Nephron progenitor cell (in vitro differentiated cells): ENCODE data around the gene MGAT5B.

ENCODE experiments used
- DNase-seq: peaks from one replicate; pipeline ENCODE4 v3.0.0; 2021
- H3K27ac Mint-ChIP-seq: 2 replicates; pipeline ENCODE4 v1.8.0; 2021; ENCODE audit warnings: mild to moderate bottlenecking, moderate library complexity, mixed read lengths
- H3K27me3 Mint-ChIP-seq: 2 replicates; pipeline ENCODE4 v1.8.0; 2021; ENCODE audit warnings: mild to moderate bottlenecking, low read depth, mixed read lengths; ENCODE audit not compliant: poor library complexity
- H3K36me3 Mint-ChIP-seq: 2 replicates; pipeline ENCODE4 v1.8.0; 2021; ENCODE audit warnings: low read depth, mixed read lengths
- H3K4me1 Mint-ChIP-seq: 2 replicates; pipeline ENCODE4 v1.8.0; 2021; ENCODE audit warnings: mixed read lengths
- H3K4me3 Mint-ChIP-seq: 2 replicates; pipeline ENCODE4 v1.8.0; 2021; ENCODE audit warnings: mild to moderate bottlenecking, moderate library complexity, mixed read lengths
- H3K9me3 Mint-ChIP-seq: 2 replicates; pipeline ENCODE4 v1.8.0; 2021; ENCODE audit warnings: mild to moderate bottlenecking, moderate library complexity, mixed read lengths
- TF ChIP-seq, protein P1 (sequence below): fragments of 200-600 bp; sonication (generic); IDR thresholded peaks from 2 replicates; pipeline ENCODE4 v1.5.0; 2021; ENCODE audit warnings: antibody characterized with exemption

Gene MGAT5B

GRCh38 chr17:76852843-76853242 lies 15.4 kb upstream of the MGAT5B start:
- DNase-seq: no peak
- Mint-ChIP-seq H3K36me3 (no peaks in the 10 kb centered on the region), H3K4me3 (no peak overlapping the region), H3K4me1 (peaks cover 8% of the 10 kb centered on the region), H3K9me3 (no peaks in the 10 kb centered on the region), H3K27ac (no peak overlapping the region), H3K27me3 (peaks cover 9% of the 10 kb centered on the region)
- TF ChIP-seq, protein P1, sequence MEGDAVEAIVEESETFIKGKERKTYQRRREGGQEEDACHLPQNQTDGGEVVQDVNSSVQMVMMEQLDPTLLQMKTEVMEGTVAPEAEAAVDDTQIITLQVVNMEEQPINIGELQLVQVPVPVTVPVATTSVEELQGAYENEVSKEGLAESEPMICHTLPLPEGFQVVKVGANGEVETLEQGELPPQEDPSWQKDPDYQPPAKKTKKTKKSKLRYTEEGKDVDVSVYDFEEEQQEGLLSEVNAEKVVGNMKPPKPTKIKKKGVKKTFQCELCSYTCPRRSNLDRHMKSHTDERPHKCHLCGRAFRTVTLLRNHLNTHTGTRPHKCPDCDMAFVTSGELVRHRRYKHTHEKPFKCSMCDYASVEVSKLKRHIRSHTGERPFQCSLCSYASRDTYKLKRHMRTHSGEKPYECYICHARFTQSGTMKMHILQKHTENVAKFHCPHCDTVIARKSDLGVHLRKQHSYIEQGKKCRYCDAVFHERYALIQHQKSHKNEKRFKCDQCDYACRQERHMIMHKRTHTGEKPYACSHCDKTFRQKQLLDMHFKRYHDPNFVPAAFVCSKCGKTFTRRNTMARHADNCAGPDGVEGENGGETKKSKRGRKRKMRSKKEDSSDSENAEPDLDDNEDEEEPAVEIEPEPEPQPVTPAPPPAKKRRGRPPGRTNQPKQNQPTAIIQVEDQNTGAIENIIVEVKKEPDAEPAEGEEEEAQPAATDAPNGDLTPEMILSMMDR: no peak

- H3K4me1 Mint-ChIP-seq: peaks cover 2% of the 10 kb centered on the region
- TF ChIP-seq, protein P1: no peak
- no peak overlapping the region for H3K27ac Mint-ChIP-seq
- H3K4me3 Mint-ChIP-seq: no peak overlapping the region
- no peaks in the 10 kb centered on the region for H3K9me3 Mint-ChIP-seq
- H3K27me3 Mint-ChIP-seq: peaks cover 11% of the 10 kb centered on the region
- no peaks in the 10 kb centered on the region for H3K36me3 Mint-ChIP-seq
- no peak for DNase-seq
Observed at GRCh38 chr17:76855105-76855504, 13.1 kb upstream of the MGAT5B start.

DNA sequence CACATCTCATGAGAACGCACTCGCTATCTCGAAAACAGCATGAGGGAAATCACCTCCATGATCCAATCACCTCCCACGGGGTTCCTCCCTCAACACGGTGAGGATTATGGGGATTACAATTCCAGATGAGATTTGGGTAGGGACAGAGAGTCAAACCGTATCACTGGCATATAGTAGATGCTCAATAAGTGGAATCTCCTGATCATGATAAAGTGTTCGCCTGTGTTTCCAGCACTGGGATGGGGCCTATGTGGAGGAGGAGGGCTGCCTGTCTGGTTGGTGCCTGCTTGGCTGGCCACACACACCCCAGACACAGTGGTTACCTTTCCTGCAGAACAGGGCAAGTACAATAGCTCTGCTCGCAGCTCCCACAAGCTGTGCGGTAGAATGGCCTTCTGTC lies 6.1 kb upstream of the MGAT5B start:
- no peak overlapping the region for H3K27ac Mint-ChIP-seq
- H3K36me3 Mint-ChIP-seq: no peaks in the 10 kb centered on the region
- peaks cover 27% of the 10 kb centered on the region for H3K4me1 Mint-ChIP-seq
- H3K4me3 Mint-ChIP-seq: no peak overlapping the region
- H3K27me3 Mint-ChIP-seq: peaks cover 14% of the 10 kb centered on the region
- TF ChIP-seq, protein P1: no peak
- DNase-seq: no peak
- H3K9me3 Mint-ChIP-seq: no peaks in the 10 kb centered on the region

DNA sequence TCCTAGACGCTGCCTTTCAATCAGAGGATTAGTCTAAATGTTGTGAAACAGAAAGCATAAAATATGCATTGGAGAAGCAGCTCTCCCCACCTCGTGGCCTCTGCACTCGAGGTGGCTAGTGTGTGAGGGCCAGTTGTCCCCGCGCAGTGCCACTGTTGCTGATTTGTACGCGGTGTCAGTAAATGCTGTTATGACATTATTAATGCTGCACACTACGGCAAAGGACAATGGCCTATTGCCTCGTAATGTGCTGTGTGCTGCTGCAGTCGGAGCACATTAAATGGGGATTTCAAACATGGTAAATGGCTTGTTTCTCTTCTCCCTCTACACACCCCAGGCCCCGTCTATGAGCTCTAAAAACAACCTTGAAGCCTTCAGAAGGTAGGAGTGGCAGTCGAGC lies 5.7 kb upstream of the MGAT5B start:
- Mint-ChIP-seq H3K27ac (no peak overlapping the region), H3K36me3 (no peaks in the 10 kb centered on the region), H3K4me3 (no peak overlapping the region), H3K27me3 (peaks cover 15% of the 10 kb centered on the region), H3K4me1 (peaks cover 31% of the 10 kb centered on the region), H3K9me3 (no peaks in the 10 kb centered on the region)
- TF ChIP-seq, protein P1: no peak
- DNase-seq: no peak

DNA sequence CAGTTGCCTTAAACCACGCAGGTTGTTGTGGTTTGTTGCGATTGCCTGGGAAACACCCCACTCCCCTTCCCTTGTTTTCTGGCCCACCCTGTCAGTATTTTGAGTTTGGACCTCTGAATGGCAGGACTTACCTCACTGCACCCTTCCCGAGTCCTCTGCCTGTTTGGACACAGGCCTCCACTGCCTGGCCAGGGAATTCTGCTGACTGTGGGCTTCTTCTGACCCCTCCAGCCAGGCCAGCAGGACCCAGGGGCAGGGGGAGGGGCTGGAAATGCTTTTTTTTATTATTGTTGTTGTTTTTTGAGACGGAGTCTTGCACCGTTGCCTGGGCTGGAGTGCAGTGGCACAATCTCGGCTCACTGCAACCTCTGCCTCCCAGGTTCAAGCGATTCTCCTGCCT lies 4.2 kb upstream of the MGAT5B start:
- Mint-ChIP-seq H3K27me3 (peaks cover 23% of the 10 kb centered on the region), H3K9me3 (no peaks in the 10 kb centered on the region), H3K27ac (no peak overlapping the region), H3K4me1 (peaks cover 37% of the 10 kb centered on the region), H3K4me3 (no peak overlapping the region), H3K36me3 (no peaks in the 10 kb centered on the region)
- TF ChIP-seq, protein P1: no peak
- DNase-seq: no peak

DNA sequence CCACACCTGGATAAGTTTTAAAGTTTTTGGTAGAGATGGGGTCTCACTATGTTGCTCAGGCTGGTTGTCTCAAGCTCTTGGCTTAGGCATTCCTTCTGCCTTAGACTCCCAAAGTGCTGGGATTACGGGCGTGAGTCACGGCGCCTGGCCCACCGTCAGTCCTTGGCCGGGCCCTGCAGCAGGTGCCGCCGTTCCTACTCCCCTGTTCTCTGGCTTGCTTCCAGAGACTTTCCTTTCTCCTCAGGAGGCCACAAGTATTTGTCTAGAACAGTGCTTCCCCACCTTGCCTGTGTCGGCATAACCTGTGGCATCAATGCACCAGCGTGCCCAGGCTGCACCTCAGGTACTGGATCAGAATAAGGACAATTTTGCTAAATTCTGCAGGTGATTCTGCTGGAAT lies 3.0 kb upstream of the MGAT5B start:
- peaks cover 37% of the 10 kb centered on the region for H3K4me1 Mint-ChIP-seq
- TF ChIP-seq, protein P1: no peak
- no peaks in the 10 kb centered on the region for H3K9me3 Mint-ChIP-seq
- DNase-seq: no peak
- H3K4me3 Mint-ChIP-seq: no peak overlapping the region
- peaks cover 29% of the 10 kb centered on the region for H3K27me3 Mint-ChIP-seq
- no peaks in the 10 kb centered on the region for H3K36me3 Mint-ChIP-seq
- H3K27ac Mint-ChIP-seq: no peak overlapping the region
